ENCODE measurements around the gene HMOX2.

GRCh38 chr16:4556112-4556511 lies 79.9 kb downstream of the HMOX2 start, which contains the start of gene C16orf96:
- TF ChIP-seq EZH2 (IDR thresholded peaks at IDR 0.05; ENCODE audit: borderline replicate concordance, low read length) (no peak), CTCF (IDR thresholded peaks at IDR 0.05; ENCODE audit: low read length) (no peak)
